ENCODE data around the gene UNC79. TPM values are rescaled to one million over a fixed set of nuclear protein-coding genes. Genes with fewer than 3 reads are reported as not detected.
A peak's percentile ranks its signal among the peaks of the same experiment; 100 is the strongest.

The UNC79 gene
- total and polyA plus RNA-seq, 7 donors: 0.03 to 0.88 (median 0.44) TPM

GRCh38 chr14:93426750-93427149 is 4.0 kb upstream of the UNC79 start:
- DNase-seq (no peak), ATAC-seq (no peak)
- Histone ChIP-seq H3K36me3 (ENCODE audit: insufficient read depth in 1 of 2, low read depth in 1 of 2) (no peaks in the 10 kb centered on the region), H3K9me3 (peaks cover 24% of the 10 kb centered on the region), H3K27me3 (ENCODE audit: insufficient read depth in 3 of 3, low read length in 2 of 3) (peaks cover 0 to 43% (median 6%) of the 10 kb centered on the region in 3 donors), H3K27ac (no peak overlapping the region), H3K4me3 (no peak overlapping the region), H3K4me1 (no peaks in the 10 kb centered on the region)
- TF ChIP-seq CTCF (IDR thresholded peaks at IDR 0.05): no peak
- intact Hi-C loops (cut with DNase I): no loop called here

GRCh38 chr14:93431036-93431670 is 414 bp downstream of the UNC79 start:
- H3K27me3 ChIP-seq (ENCODE audit: insufficient read depth in 3 of 3, low read length in 2 of 3): peaks cover 0 to 60% (median 6%) of the 10 kb centered on the region in 3 donors
- H3K36me3 ChIP-seq (ENCODE audit: insufficient read depth in 1 of 2, low read depth in 1 of 2): no peaks in the 10 kb centered on the region
- TF ChIP-seq CTCF (IDR thresholded peaks at IDR 0.05): no peak
- H3K4me3 ChIP-seq: no peak overlapping the region
- no peak overlapping the region for H3K27ac ChIP-seq
- H3K9me3 ChIP-seq: peaks cover 11% of the 10 kb centered on the region
- ATAC-seq (no peak), DNase-seq (peak in 1 of 2 donors; percentile 17)
- intact Hi-C loops (cut with DNase I): no loop called here
- no peaks in the 10 kb centered on the region for H3K4me1 ChIP-seq
- 1 to 2% (median 2%) methylated on average over 25 to 27 of the region's 27 CpGs for WGBS, 3 donors

- no peaks in the 10 kb centered on the region for H3K9me3 ChIP-seq
- intact Hi-C loops (cut with DNase I): no loop called here
- ATAC-seq (no peak), DNase-seq (no peak)
- no peak overlapping the region for H3K27ac ChIP-seq
- H3K4me3 ChIP-seq: no peak overlapping the region
- 63 to 71% (median 64%) methylated on average over 1 of the region's 1 CpG for WGBS, 3 donors
- H3K27me3 ChIP-seq (ENCODE audit: insufficient read depth in 3 of 3, low read length in 2 of 3): peaks cover 0 to 3% (median 0%) of the 10 kb centered on the region in 3 donors
- TF ChIP-seq CTCF (IDR thresholded peaks at IDR 0.05): no peak
- H3K4me1 ChIP-seq: no peaks in the 10 kb centered on the region
- H3K36me3 ChIP-seq (ENCODE audit: insufficient read depth in 1 of 2, low read depth in 1 of 2): no peaks in the 10 kb centered on the region
These were observed 23.5 kb downstream of the UNC79 start for GRCh38 chr14:93454224-93454623.

GRCh38 chr14:93456356-93456755 is 25.6 kb downstream of the UNC79 start:
- H3K4me3 ChIP-seq: no peak overlapping the region
- no peaks in the 10 kb centered on the region for H3K4me1 ChIP-seq
- H3K27ac ChIP-seq: no peak overlapping the region
- no peak for TF ChIP-seq CTCF (IDR thresholded peaks at IDR 0.05)
- no peak for ATAC-seq
- intact Hi-C loops (cut with DNase I): no loop called here
- no peaks in the 10 kb centered on the region for H3K9me3 ChIP-seq
- no peaks in the 10 kb centered on the region for H3K36me3 ChIP-seq (ENCODE audit: insufficient read depth in 1 of 2, low read depth in 1 of 2)
- DNase-seq: no peak
- peaks cover 0 to 3% (median 0%) of the 10 kb centered on the region in 3 donors for H3K27me3 ChIP-seq (ENCODE audit: insufficient read depth in 3 of 3, low read length in 2 of 3)

- intact Hi-C loops (cut with DNase I): no loop called here
- no peaks in the 10 kb centered on the region for H3K36me3 ChIP-seq (ENCODE audit: insufficient read depth in 1 of 2, low read depth in 1 of 2)
- H3K4me1 ChIP-seq: no peaks in the 10 kb centered on the region
- peaks cover 0 to 3% (median 0%) of the 10 kb centered on the region in 3 donors for H3K27me3 ChIP-seq (ENCODE audit: insufficient read depth in 3 of 3, low read length in 2 of 3)
- no peaks in the 10 kb centered on the region for H3K9me3 ChIP-seq
- H3K27ac ChIP-seq: no peak overlapping the region
- ATAC-seq: no peak
- H3K4me3 ChIP-seq: no peak overlapping the region
- no peak for TF ChIP-seq CTCF (IDR thresholded peaks at IDR 0.05)
- WGBS, 3 donors: 89 to 94% (median 90%) methylated on average over 1 of the region's 1 CpG
- DNase-seq: no peak
These were observed 27.5 kb downstream of the UNC79 start for GRCh38 chr14:93458234-93458633.
